ENCODE results near the gene TRAPPC6A. TPM values are rescaled to one million over a fixed set of nuclear protein-coding genes. Genes with fewer than 3 reads are reported as not detected.

The TRAPPC6A gene
- total and polyA plus RNA-seq, 9 of the 15 experiments (the other 6 are each of a cell fraction or from before 2014, with no cell fraction given) = 0.82 to 23.6 (median 11.6) TPM

DNA sequence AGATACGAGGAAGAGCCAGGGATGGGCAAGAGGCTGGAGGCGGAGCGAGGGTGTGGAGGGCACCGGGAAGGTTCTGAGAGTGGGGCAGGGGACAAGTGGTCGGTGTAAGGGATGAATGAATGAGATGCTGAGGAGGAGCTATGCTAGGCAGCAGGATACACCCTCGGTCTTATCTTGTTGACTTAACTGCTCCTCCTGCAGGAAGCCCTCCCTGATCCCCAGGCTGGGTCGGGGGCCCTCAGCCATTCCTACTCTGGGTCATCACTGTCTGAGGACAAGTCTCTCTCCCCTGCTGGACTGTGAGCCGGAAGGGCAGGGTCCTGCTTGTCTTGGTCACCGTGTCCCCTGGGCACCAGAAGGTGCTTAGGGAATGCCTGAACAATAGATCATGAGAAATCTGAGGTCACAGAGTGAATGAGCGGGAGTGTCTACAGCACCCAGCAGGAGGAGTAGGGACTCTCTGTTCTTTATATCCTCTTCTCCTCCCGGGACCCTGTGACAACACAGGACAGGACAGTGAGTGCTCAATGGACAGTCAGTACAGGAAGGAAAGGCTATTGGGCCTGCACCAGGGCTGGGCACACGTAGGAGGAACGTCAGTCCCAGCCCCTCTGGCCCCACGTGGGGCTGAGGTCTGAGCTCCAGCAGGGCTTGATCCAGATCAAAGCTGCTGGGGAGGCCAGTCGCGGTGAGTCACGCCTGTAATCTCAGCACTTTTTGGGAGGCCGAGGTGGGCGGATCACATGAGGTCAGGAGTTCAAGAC lies 23.8 kb downstream of the TRAPPC6A start (continued):
- TF ChIP-seq ARID4B (CRISPR knock-in tag; IDR thresholded peaks at IDR 0.05) = peak; percentile 45; the same call in 1 of the 2 replicates
- TF ChIP-seq, protein P1, sequence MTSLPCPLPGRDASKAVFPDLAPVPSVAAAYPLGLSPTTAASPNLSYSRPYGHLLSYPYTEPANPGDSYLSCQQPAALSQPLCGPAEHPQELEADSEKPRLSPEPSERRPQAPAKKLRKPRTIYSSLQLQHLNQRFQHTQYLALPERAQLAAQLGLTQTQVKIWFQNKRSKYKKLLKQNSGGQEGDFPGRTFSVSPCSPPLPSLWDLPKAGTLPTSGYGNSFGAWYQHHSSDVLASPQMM (CRISPR knock-in tag; IDR thresholded peaks at IDR 0.05) = no peak
- TF ChIP-seq MAZ (CRISPR knock-in tag; conservative IDR thresholded peaks at IDR 0.05 in 1 of 2, IDR thresholded peaks at IDR 0.05 in 1 of 2) = peak in 1 of 2 experiments; percentile 26; a peak in 1 of 4 replicates
- peak; percentile 97 for TF ChIP-seq EGR1 (conservative IDR thresholded peaks at IDR 0.05)
- TF ChIP-seq JUN (IDR thresholded peaks at IDR 0.05; ENCODE audit: borderline replicate concordance, low read depth, low read length) = peak; percentile 86
- no peak for TF ChIP-seq JUN (CRISPR knock-in tag; IDR thresholded peaks at IDR 0.05; ENCODE audit: borderline replicate concordance)
- TF ChIP-seq CUX1 (CRISPR knock-in tag; IDR thresholded peaks at IDR 0.05) = no peak
- TF ChIP-seq, protein P2, sequence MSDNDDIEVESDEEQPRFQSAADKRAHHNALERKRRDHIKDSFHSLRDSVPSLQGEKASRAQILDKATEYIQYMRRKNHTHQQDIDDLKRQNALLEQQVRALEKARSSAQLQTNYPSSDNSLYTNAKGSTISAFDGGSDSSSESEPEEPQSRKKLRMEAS (CRISPR knock-in tag; IDR thresholded peaks at IDR 0.05) = peak; percentile 86
- TF ChIP-seq PHF21A (IDR thresholded peaks at IDR 0.05; ENCODE audit: borderline replicate concordance, low read depth) = peak; percentile 85; the same call in 1 of the 2 replicates
- TF ChIP-seq ZNF316 (IDR thresholded peaks at IDR 0.05) = peak; percentile 64
- TF ChIP-seq CREM (IDR thresholded peaks at IDR 0.05; ENCODE audit: low read depth) = peak; percentile 80
- TF ChIP-seq COPS2 (conservative IDR thresholded peaks at IDR 0.05) = no peak

Measured in K562 (cell line).